CD4-positive, alpha-beta T cell treated with Interleukin-1 beta for 1 hour (primary cell): Measurements from ENCODE around the gene MUC5AC.
"Not testable (repeated sequence)": the region's sequence is repeated elsewhere in the genome, so short reads cannot be mapped to it uniquely, and the experiment has no call there.

ENCODE experiments used
- DNase-seq, 2 donors: peaks; one replicate each; pipeline ENCODE4 v3.0.0-alpha.2; 2020 to 2022

Gene MUC5AC

GRCh38 chr11:1157645-1158591, at the start of gene MUC5AC:
TSS of gene MUC5AC (plus strand) at chr11:1157953. CDS start at chr11:1158000, 47 bp downstream.
- DNase-seq: no peak

GRCh38 chr11:1108246-1108900, 49.4 kb upstream of the MUC5AC start:
- DNase-seq: no peak

DNA sequence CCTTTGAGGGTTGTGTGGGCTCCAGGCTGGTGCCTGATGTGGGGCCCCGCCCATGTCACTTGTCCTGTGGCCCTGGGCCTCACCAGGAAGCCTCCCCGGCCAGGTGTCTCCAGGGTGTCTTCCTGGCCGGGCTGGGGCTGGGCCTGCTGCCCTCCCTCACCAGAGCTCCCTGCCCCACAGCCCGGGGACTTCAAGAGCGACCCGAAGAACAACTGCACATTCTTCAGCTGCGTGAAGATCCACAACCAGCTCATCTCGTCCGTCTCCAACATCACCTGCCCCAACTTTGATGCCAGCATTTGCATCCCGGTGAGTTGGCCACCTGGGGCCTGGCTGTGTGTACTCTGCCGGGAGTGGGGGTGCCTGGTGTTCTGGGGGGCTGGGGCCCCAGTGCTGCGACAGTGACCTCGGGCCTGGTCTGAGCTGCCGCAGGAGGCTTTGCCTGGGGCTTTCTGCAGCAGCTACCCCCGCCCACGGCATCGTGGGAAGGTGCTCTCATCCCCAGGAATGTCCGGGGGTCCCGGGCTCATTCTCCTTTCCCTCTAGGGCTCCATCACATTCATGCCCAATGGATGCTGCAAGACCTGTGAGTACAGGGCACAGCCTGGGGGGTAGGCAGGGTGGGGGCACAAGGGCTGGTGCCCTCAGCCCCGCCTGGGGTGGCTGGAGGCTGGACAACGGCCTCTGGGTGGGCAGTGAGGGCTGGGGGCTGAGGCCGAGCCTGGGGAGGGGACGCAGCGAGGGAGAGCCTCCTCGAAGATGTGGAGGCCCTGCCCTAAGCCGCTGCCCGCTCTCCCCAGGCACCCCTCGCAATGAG, 48.4 kb upstream of the MUC5AC start:
- no peak for DNase-seq

GRCh38 chr11:1109918-1110705, 47.6 kb upstream of the MUC5AC start:
- DNase-seq: no peak

DNA sequence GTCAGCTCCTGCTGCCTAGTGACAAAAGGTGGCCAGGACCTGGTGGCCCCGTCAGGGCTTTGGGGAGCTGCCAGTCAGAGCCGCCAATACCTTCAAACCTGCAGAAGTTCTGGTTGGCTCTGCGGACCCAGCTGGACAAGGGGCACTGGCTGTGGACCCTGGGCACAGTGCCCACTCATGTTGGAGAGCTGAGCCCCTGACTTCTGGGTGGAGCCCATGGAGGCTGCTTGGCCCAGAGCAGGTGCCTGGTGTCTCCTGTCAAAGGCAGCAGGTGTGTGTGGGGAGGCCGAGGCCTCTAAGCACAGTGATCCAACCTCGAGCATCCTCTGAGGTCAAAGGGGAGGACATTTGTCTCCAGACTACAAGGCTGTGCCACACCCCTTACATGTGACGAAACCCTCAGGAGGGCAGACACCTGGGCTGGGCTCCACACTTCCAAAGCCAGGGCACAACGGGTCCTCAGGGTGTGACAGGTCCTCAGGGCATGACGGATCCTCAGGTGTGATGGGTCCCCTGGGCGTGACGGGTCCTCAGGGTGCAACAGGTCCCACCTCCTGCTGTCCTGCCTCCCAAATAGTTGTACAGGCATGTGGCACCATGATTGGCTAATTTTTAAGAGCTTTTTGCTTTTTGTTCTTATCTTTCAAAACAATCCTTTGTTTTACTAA, 46.1 kb upstream of the MUC5AC start:
- no peak for DNase-seq

- no peak for DNase-seq
These were observed 45.2 kb upstream of the MUC5AC start for GRCh38 chr11:1112351-1113191.

- no peak for DNase-seq
These were observed 44.1 kb upstream of the MUC5AC start for GRCh38 chr11:1113405-1114201.

DNA sequence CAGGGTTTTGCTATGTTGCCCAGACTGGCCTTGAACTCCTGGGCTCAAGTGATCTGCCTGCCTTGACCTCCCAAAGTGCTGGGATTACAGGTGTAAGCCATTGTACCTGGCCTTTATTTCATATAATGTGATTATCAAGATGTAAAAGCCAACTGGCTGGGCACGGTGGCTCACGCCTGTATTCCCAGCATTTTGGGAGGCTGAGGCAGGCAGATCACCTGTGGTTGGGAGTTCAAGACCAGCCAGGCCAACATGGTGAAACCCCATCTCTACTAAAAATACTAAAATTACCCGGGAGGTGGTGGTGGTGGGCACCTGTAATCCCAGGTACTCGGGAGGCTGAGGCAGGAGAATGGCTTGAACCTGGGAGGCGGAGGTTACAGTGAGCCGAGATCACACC, 42.5 kb upstream of the MUC5AC start:
- not testable (repeated sequence) for DNase-seq

- no peak for DNase-seq
These were observed 41.6 kb upstream of the MUC5AC start for GRCh38 chr11:1116104-1116503.

DNA sequence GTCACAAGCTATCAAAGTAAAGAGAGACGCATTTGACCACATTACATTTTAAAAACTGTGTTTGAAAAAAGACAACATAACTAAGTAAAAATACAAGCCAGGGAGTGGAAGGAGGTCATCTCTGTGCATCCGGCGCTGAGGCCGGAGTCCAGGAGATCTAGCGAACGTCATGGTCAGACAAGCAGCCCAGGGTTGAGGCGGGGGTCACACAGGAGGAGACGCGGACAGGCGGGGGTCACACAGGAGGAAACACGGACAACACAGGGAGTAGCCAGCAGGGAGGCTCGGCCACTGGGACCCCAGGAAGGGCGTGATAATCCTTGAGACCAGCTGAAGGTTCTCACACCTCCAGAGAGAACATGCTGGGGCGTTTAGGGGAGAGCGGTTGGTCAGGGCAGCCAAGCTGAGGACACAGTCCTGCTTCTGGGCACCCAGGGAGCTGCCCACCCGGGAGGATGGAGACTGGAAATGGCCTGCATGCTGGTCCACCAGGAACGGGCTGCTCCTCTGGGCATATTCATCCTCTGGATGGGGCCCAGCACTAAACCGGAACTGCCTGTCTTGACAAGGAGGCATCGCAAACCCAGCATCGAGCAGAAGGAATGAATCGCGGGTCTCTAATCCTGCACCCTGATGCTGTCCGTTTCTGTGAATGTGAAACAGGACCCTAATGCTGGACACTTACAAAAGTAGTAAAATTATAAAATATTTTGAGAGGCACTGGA, 40.9 kb upstream of the MUC5AC start:
- no peak for DNase-seq

GRCh38 chr11:1117992-1118391, 39.8 kb upstream of the MUC5AC start:
- DNase-seq: no peak

DNA sequence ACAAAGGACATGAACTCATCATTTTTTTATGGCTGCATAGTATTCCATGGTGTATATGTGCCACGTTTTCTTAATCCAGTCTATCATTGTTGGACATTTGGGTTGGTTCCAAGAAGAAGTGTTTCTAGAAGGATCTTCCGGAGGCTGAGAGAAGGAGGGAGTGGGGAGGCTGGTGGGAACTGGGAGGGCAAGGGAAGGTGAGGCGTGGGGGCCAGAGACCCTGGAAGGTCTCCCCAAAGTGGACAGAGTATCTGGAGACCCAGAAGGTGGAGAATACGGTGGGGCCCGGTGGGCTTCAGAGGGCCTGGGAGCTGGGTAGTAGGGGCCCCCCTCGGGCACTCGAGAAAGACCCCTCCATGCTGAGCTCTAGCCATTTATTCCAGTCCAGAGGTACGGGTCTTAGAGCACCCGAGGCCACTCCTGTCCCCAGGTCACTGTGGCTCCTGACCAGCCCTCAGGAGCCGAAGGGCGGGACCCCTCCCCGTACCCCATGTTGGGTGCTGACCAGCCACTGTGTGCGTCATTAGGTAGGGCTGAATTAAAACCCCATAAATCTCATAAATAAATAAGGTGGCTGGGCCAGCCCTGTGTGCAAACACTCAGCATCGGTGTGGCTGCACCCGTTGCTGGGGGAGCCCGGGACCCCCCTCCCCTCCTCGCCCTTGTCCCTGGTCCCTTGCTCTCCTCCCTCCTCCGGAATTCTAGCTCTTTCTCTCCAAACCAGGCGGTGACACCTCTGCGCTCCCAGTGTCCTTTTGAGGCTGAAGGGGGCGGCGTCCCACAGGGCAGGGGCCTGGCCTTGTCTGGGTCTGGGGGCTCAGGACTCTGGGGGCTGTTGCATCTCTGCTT, 38.8 kb upstream of the MUC5AC start:
- no peak for DNase-seq

GRCh38 chr11:1119604-1120146, 38.1 kb upstream of the MUC5AC start:
- no peak for DNase-seq

GRCh38 chr11:1120532-1121330, 37.0 kb upstream of the MUC5AC start:
- DNase-seq: no peak

DNA sequence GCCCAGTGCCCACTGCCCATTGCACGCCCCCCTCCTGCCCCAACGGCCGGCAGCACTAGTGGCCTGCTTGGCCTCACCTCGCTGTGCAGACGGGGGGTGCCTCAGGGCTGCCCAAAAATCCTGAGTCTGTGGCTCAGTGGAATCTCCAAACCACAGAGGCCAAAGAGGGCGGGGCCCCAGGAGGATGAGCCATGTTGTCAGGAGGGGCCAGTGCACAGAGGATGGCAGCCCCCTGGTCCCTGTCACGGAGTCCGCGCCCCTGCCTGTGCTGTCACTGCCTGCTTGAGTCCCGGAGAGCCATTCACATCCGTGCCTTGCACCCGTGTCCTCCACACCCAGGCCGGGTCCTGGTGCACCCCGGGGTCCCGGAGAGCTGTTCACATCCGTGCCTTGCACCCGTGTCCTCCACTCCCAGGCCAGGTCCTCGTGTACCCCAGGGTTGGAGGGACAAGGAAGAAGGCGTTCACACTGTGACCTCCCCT, 36.4 kb upstream of the MUC5AC start:
- no peak for DNase-seq

DNA sequence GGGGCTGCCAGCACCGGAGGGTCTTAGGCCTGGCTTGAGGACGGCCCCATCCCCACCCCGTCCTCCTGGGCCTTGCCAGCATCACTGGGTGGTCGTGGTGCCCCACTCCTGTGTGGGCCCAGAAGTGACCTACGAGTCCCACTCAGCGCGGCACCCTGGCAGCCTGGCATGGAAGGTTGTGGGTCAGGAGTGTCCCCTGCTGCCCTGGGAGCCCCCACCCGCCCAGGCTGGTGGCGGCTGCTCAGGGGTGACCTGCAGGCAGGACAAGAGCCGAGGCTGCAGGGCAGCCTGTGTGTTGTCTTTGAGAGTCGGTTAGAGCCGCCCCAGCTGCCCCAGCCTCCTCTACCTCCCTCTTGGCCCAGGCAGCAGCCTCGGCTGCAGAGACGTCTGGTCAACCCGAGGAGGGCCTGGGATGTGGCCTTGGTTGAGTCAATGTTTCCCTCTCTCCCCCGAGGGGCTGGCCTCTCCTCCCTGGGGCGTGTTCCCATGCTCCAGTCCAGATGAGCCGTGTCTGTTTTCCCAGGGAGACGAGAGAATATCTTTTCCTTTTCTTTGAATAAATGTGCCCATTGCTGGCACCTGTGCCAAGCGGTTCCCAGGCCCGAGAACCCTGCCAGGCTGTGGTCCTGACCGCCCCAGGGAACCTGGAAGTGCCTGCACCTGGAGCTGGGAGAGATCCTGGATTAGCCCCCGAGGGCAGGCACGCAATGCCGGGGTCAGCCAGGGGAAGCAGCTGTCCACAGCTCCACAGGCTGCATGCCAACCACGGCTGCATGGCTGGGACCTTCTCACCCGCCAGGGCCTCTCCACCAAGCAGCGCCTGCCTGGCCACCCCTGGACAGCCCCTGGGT, 35.7 kb upstream of the MUC5AC start:
- no peak for DNase-seq
